ENCODE results near the gene ANKRD11. TPM values are rescaled to one million over a fixed set of nuclear protein-coding genes. Genes with fewer than 3 reads are reported as not detected.
"Not testable (repeated sequence)": the region's sequence is repeated elsewhere in the genome, so short reads cannot be mapped to it uniquely, and the experiment has no call there.

The ANKRD11 gene
- polyA plus RNA-seq, 1 experiment, result 48.1 TPM

GRCh38 chr16:89307421-89307805 is 182.9 kb downstream of the ANKRD11 start:
- TF ChIP-seq CTCF (IDR thresholded peaks at IDR 0.05; ENCODE audit: low read depth, low read length), result no peak
- Histone ChIP-seq H3K27me3 (ENCODE audit: control insufficient read depth, insufficient read depth, low read length) (no peaks in the 10 kb centered on the region), H3K27ac (ENCODE audit: low read depth, low read length) (no peak overlapping the region), H3K9me3 (ENCODE audit: control insufficient read depth, insufficient read depth, low read length) (peaks cover 12% of the 10 kb centered on the region; the same call in 1 of the 2 replicates), H3K4me3 (ENCODE audit: low read depth, low read length) (no peak overlapping the region)
- ChIA-PET POLR2A (interaction anchor here (0.7 kb wide), 1 partner anchor 120 kb away, joined by 7 read pairs; no protein-coding TSS in a partner anchor), CTCF (no interaction called here)
- DNase-seq (ENCODE audit: low read depth, low spot score), result no peak

- H3K9me3 ChIP-seq (ENCODE audit: control insufficient read depth, insufficient read depth, low read length), result peaks cover 12% of the 10 kb centered on the region; the same call in 1 of the 2 replicates
- CTCF ChIA-PET; DNase-seq (ENCODE audit: low read depth, low spot score); H3K4me3 ChIP-seq (ENCODE audit: low read depth, low read length); H3K27ac ChIP-seq (ENCODE audit: low read depth, low read length); H3K27me3 ChIP-seq (ENCODE audit: control insufficient read depth, insufficient read depth, low read length): not testable (repeated sequence)
- POLR2A ChIA-PET, result interaction anchor here (0.7 kb wide), 1 partner anchor 119 kb away, joined by 7 read pairs; no protein-coding TSS in a partner anchor
Measured at GRCh38 chr16:89306457-89307420, 183.6 kb downstream of the ANKRD11 start.

- ChIA-PET CTCF (no interaction called here), POLR2A (no interaction called here)
- no peak for TF ChIP-seq CTCF (IDR thresholded peaks at IDR 0.05; ENCODE audit: low read depth, low read length)
- no peaks in the 10 kb centered on the region for H3K27me3 ChIP-seq (ENCODE audit: control insufficient read depth, insufficient read depth, low read length)
- no peak overlapping the region for H3K4me3 ChIP-seq (ENCODE audit: low read depth, low read length)
- peaks cover 12% of the 10 kb centered on the region; the same call in 1 of the 2 replicates for H3K9me3 ChIP-seq (ENCODE audit: control insufficient read depth, insufficient read depth, low read length)
- no peak for DNase-seq (ENCODE audit: low read depth, low spot score)
- H3K27ac ChIP-seq (ENCODE audit: low read depth, low read length), result peak overlapping the region; percentile 2
Measured at GRCh38 chr16:89304941-89305705, 185.2 kb downstream of the ANKRD11 start.

- CTCF ChIA-PET, result interaction anchor here (1.4 kb wide), 1 partner anchor 15 kb away, joined by 7 read pairs; no protein-coding TSS in a partner anchor
- POLR2A ChIA-PET, result no interaction called here
- no peaks in the 10 kb centered on the region for H3K27me3 ChIP-seq (ENCODE audit: control insufficient read depth, insufficient read depth, low read length)
- no peak for TF ChIP-seq CTCF (IDR thresholded peaks at IDR 0.05; ENCODE audit: low read depth, low read length)
- no peak overlapping the region for H3K4me3 ChIP-seq (ENCODE audit: low read depth, low read length)
- no peak for DNase-seq (ENCODE audit: low read depth, low spot score)
- peaks cover 7% of the 10 kb centered on the region; the same call in 1 of the 2 replicates for H3K9me3 ChIP-seq (ENCODE audit: control insufficient read depth, insufficient read depth, low read length)
- no peak overlapping the region for H3K27ac ChIP-seq (ENCODE audit: low read depth, low read length)
Measured at GRCh38 chr16:89304181-89304851, 186.0 kb downstream of the ANKRD11 start.

GRCh38 chr16:89303617-89304016 is 186.7 kb downstream of the ANKRD11 start:
- Histone ChIP-seq H3K27me3 (ENCODE audit: control insufficient read depth, insufficient read depth, low read length) (no peaks in the 10 kb centered on the region), H3K4me3 (ENCODE audit: low read depth, low read length) (no peak overlapping the region), H3K9me3 (ENCODE audit: control insufficient read depth, insufficient read depth, low read length) (peaks cover 7% of the 10 kb centered on the region; the same call in 1 of the 2 replicates), H3K27ac (ENCODE audit: low read depth, low read length) (peak overlapping the region; percentile 47)
- ChIA-PET POLR2A (interaction anchor here (0.9 kb wide), 1 partner anchor 201 kb away, joined by 3 read pairs; no protein-coding TSS in a partner anchor), CTCF (interaction anchor here (1.2 to 1.4 kb wide), 2 partner anchors 10 to 14 kb away, joined by 4 to 7 read pairs; no protein-coding TSS in a partner anchor)
- no peak for DNase-seq (ENCODE audit: low read depth, low spot score)
- no peak for TF ChIP-seq CTCF (IDR thresholded peaks at IDR 0.05; ENCODE audit: low read depth, low read length)
